ENCODE data around the gene CHRND.

Gene CHRND

DNA sequence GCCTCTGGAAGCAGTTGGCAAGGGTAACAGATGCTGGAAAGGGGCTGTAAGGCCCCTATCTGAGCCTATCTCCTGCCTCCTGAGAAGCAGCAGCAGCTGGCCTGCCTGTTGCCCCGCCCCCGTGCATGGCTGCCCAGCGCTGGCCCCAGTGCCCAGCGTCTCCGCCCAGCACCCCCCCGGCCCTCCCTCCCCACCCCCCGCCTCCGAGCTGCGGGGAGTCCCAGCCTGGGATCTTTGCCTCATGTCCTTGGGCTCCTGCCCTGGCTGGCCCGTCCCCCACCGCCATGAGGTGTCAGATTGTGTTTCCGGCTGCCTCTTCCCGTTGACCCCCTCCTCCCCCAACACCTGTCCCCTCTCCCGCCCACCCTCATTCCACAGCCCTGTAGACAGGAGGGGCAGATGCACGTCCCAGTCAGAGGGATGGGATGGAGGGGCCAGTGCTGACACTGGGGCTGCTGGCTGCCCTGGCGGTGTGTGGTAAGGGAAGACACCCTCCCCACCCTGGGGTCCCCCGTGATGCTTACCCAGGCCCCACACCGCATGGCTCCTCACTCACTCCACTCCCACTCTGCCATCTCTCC lies at the start of gene CHRND:
TSS of gene CHRND (plus strand) at position 370 of the 581 bp plus-strand sequence. CDS start at position 426, 56 bp downstream.
- Mint-ChIP-seq H3K4me3 (no peak within 1 kb of the TSS), H3K27ac (no peak within 1 kb of the TSS), H3K4me1 (ENCODE audit: low read depth) (peaks cover 19% of the 10 kb centered on the region), H3K9me3 (ENCODE audit: low read depth) (no peaks in the 10 kb centered on the region), H3K27me3 (peaks cover 6% of the 10 kb centered on the region), H3K36me3 (no peaks in the 10 kb centered on the region)

GRCh38 chr2:232476791-232477190 lies 49.2 kb upstream of the CHRND start:
- H3K9me3 Mint-ChIP-seq (ENCODE audit: low read depth) = peaks cover 11% of the 10 kb centered on the region
- H3K27me3 Mint-ChIP-seq = peaks cover 15% of the 10 kb centered on the region
- peaks cover 9% of the 10 kb centered on the region for H3K36me3 Mint-ChIP-seq

DNA sequence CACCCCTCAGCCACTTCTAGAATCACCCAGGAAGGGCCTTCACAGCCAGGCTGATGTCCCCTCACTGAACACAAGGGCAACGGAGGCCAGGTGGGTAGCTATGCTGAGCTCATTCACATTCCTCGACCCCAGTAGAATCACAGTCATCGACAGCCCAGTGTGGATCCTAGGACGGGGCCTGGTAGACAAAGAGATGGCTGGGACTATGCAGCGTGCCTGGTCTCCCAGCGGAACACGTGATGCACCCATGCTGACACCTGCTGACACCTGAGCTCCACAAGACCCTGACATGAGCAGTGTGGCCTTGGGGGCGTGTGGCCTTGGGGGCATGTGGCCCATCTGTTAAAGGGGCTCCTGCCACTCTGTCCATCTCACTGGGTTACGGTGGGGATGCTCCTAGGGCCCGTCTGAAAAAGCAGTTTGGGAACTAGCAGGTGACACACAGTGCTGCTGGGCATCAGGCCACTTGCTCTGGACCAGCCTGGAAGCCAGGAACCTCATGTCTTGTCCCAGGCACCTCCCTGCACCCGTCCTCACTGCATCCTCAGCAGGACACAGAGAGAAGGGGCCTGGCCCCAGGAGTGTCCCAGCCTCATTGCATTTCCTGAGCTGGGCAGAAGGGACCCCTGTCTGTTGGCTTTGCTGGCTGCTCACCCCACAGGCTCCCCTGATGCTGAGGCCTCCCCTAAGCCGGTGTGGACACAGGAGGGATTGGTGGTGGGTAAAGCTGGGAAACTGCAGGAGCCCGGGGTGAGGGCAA lies 48.0 kb upstream of the CHRND start:
- no peak overlapping the region for H3K4me3 Mint-ChIP-seq
- peaks cover 2% of the 10 kb centered on the region for H3K9me3 Mint-ChIP-seq (ENCODE audit: low read depth)
- no peaks in the 10 kb centered on the region for H3K4me1 Mint-ChIP-seq (ENCODE audit: low read depth)
- H3K27ac Mint-ChIP-seq = no peak overlapping the region
- peaks cover 6% of the 10 kb centered on the region for H3K27me3 Mint-ChIP-seq
- peaks cover under 1% of the 10 kb centered on the region for H3K36me3 Mint-ChIP-seq

More at GRCh38 chr2:232476791-232477190, 49.2 kb upstream of the CHRND start:
- Mint-ChIP-seq H3K27ac (no peak overlapping the region), H3K4me1 (ENCODE audit: low read depth) (no peaks in the 10 kb centered on the region), H3K4me3 (no peak overlapping the region)

GRCh38 chr2:232478571-232479340 lies 47.2 kb upstream of the CHRND start:
- Mint-ChIP-seq H3K36me3 (no peaks in the 10 kb centered on the region), H3K4me1 (ENCODE audit: low read depth) (no peaks in the 10 kb centered on the region), H3K27ac (no peak overlapping the region), H3K27me3 (peaks cover 4% of the 10 kb centered on the region), H3K9me3 (ENCODE audit: low read depth) (no peaks in the 10 kb centered on the region), H3K4me3 (no peak overlapping the region)

DNA sequence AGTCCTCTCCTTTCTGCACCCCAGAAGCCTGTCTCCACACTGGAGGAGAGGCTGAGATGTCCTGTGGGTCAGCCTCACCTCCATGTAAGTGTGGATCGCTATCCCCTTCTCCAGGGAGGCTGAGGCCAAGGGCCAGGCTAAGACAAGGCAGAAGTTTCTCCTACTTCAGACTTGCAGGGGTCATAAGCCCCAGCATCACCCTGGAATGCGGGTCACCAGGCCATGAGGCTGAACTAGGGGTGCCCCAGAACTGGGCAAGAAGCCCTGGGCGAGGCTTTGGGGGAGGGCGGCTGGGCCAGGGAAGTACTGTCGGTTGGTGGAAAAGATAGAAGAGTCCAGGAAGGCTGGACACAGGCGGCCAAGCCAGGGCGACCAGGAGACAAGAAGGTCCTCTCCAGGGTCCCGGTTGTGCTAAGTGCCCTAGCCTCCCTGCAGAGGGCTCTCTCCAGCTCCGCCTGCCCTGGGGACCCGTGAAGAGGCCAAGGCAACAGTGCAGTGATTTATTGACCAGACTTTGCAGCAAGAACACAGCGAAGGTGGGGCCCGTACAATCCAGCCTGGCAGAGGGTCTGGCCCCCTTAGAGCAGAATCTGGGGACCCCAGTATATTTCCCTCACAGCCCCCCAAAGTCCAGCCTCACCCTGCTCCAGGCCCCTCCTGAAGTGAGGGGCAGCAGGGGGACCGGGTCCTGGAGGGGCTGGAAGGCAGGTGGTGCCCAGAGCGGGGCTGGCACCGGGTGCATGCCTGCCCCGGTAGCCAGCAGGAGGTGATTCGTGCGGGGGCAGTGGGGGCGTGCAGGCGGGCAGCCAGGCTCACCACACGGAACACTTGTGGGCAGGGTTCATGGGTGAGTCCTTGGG lies 46.4 kb upstream of the CHRND start:
- Mint-ChIP-seq H3K27ac (no peak overlapping the region), H3K4me1 (ENCODE audit: low read depth) (no peaks in the 10 kb centered on the region), H3K4me3 (no peak overlapping the region), H3K27me3 (peaks cover 4% of the 10 kb centered on the region), H3K36me3 (no peaks in the 10 kb centered on the region), H3K9me3 (ENCODE audit: low read depth) (no peaks in the 10 kb centered on the region)

- Mint-ChIP-seq H3K27me3 (peaks cover 6% of the 10 kb centered on the region), H3K4me1 (ENCODE audit: low read depth) (peaks cover 5% of the 10 kb centered on the region), H3K36me3 (no peaks in the 10 kb centered on the region)
These were observed 45.5 kb upstream of the CHRND start for GRCh38 chr2:232480201-232481190.

DNA sequence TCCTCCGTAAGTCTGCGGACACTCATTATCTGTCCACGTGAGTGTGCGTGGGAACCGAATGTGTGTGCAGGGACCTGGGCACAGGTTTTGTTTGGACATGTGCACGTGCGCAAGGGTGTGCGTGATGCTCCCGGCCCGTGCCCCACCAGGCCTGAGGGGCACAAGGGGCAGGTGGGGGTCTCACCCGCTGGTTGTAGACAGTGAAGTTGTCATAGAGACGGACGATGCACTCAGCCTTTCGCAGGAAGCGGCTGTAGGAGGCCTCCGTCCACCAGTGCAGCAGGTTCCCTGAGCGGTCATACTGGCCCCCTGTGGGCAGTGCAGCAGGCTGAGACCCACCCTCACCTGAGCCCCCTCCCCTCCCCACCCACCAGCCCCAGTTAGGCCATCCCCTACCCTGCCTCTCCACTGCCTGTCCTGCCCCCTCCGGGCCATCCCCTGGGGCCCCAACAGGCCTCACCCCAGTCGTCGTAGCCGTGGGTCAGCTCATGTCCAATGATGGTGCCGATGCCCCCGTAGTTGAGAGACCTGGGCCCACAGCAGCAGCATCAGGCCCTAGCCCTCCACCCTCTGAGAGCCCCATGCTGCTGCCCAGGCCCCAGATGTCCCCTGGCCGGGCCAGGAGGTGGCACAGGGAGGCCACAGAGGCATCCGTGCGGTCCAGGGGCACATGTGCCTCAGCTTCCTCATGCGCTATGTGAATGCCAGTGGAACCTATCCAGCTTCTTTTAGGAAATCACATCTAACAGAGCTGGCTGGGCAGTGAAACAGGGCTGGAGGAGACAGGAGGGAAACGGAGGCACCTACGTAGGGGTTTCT lies 44.4 kb upstream of the CHRND start:
- Mint-ChIP-seq H3K4me3 (no peak overlapping the region), H3K27ac (no peak overlapping the region)

More at GRCh38 chr2:232480201-232481190, 45.5 kb upstream of the CHRND start:
- Mint-ChIP-seq H3K9me3 (ENCODE audit: low read depth) (no peaks in the 10 kb centered on the region), H3K4me3 (no peak overlapping the region), H3K27ac (no peak overlapping the region)

DNA sequence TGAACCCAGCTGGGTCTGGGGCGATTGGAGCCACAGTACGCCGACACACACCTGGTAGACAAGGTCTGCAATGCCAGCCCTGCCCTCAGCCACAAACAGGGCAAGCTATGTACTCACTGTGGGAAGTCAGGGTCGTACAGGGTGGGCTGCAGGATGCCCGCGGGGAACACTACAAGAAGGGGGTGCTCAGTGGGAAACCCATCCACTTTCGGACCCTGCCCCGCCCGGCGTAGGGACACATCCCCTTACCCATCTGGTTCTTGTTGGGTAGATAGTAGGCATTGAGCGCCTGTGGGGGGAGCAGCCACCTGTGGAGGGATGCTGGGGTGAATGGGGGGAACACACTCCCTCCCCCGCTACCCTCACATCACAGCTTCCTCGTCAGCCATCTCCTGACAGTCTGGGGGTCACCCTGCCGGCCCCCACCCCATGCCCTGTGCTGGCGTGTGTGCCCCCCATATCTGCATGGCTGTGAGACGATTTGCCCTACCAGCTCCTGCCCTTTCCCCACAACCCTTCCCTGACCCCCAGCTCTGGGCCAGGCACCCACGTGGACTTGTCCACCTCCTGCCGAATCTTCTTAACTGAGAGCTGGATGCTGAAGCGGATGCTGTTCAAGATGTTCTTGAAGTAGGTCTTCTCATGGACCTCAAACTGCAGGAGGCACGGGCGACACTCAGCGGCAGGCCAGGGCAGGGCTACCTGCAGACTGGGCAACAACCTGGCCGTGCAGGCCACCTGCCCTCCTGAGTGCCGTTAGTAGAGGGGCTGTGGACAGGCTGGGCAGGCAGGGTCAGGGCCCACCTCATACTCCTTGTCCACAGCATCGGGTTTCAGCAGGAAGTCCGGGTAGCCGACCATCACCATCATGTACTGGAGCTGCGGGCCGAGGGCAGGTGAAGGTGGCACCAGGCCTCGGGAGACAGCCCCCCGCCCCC lies 43.4 kb upstream of the CHRND start:
- Mint-ChIP-seq H3K36me3 (no peaks in the 10 kb centered on the region), H3K4me1 (ENCODE audit: low read depth) (peaks cover 5% of the 10 kb centered on the region), H3K9me3 (ENCODE audit: low read depth) (no peaks in the 10 kb centered on the region), H3K27ac (no peak overlapping the region), H3K27me3 (peaks cover 6% of the 10 kb centered on the region), H3K4me3 (no peak overlapping the region)

More for the DNA sequence above, 44.4 kb upstream of the CHRND start:
- Mint-ChIP-seq H3K9me3 (ENCODE audit: low read depth) (no peaks in the 10 kb centered on the region), H3K4me1 (ENCODE audit: low read depth) (peaks cover 5% of the 10 kb centered on the region), H3K27me3 (peaks cover 6% of the 10 kb centered on the region), H3K36me3 (no peaks in the 10 kb centered on the region)

GRCh38 chr2:232483311-232483922 lies 42.5 kb upstream of the CHRND start:
- H3K36me3 Mint-ChIP-seq = no peaks in the 10 kb centered on the region
- no peak overlapping the region for H3K27ac Mint-ChIP-seq
- peaks cover 5% of the 10 kb centered on the region for H3K4me1 Mint-ChIP-seq (ENCODE audit: low read depth)
- H3K4me3 Mint-ChIP-seq = no peak overlapping the region
- H3K9me3 Mint-ChIP-seq (ENCODE audit: low read depth) = no peaks in the 10 kb centered on the region
- peaks cover 6% of the 10 kb centered on the region for H3K27me3 Mint-ChIP-seq

GRCh38 chr2:232483923-232484627 lies 41.9 kb upstream of the CHRND start:
- H3K4me3 Mint-ChIP-seq = no peak overlapping the region
- H3K9me3 Mint-ChIP-seq (ENCODE audit: low read depth) = no peaks in the 10 kb centered on the region
- no peaks in the 10 kb centered on the region for H3K36me3 Mint-ChIP-seq
- no peak overlapping the region for H3K27ac Mint-ChIP-seq
- H3K27me3 Mint-ChIP-seq = peaks cover 11% of the 10 kb centered on the region
- peaks cover 8% of the 10 kb centered on the region for H3K4me1 Mint-ChIP-seq (ENCODE audit: low read depth)

DNA sequence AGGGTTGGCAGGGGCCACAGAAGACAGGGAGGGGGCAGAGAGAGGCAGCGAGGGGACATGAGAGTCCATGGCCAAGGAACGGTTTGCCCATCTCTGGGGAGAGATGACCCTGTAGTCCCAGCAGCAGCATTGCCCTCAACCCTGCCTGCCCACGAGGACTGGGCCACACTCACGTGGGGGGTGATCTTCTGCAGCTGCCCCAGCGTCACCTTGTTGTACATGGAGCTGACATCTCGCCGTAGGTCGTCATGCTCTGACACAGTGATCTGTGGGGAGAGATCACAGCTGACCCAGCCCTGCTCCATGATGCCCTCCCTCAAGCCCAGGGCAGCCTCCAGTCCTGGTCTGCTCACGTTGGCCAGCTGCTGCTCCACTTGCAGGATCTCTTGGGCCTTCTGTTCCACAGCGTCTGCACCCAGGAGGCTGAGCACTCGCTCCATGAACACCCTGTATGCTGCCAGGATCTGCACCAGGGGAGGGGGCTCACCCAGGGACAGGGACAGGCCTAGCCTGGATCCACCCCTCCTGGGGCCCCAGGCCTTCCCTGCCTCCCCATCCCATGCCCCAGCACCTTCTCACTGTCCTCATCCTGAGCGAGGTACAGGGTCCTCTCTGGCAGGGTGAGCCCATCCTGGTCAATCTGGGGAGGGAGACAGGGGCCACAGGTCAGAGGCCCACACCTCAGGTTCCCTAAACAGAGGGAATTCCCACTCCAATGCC lies 41.2 kb upstream of the CHRND start:
- peaks cover 8% of the 10 kb centered on the region for H3K4me1 Mint-ChIP-seq (ENCODE audit: low read depth)
- H3K4me3 Mint-ChIP-seq = peak overlapping the region; percentile 54
- H3K27ac Mint-ChIP-seq = no peak overlapping the region
- H3K27me3 Mint-ChIP-seq = peaks cover 13% of the 10 kb centered on the region
- H3K9me3 Mint-ChIP-seq (ENCODE audit: low read depth) = no peaks in the 10 kb centered on the region
- H3K36me3 Mint-ChIP-seq = no peaks in the 10 kb centered on the region

Measured in activated naive CD8-positive, alpha-beta T cell (primary cell).